HUES6 (cell line): Measurements from ENCODE around the gene FBXO17.
"Not testable (repeated sequence)": the region's sequence is repeated elsewhere in the genome, so short reads cannot be mapped to it uniquely, and the experiment has no call there.

Experiments used
- H3K27ac ChIP-seq: 2 replicates; pipeline ENCODE4 v1.7.0; 2013; ENCODE audit warnings: low read depth, mild to moderate bottlenecking, low read length, inconsistent platforms
- H3K27me3 ChIP-seq: 2 replicates; pipeline ENCODE4 v1.6.1; 2013; ENCODE audit warnings: low read length; ENCODE audit not compliant: control insufficient read depth, insufficient read depth
- H3K36me3 ChIP-seq: 2 replicates; pipeline ENCODE4 v1.6.1; 2013; ENCODE audit warnings: low read length; ENCODE audit not compliant: control insufficient read depth, insufficient read depth
- H3K4me1 ChIP-seq: 2 replicates; pipeline ENCODE4 v1.6.1; 2013; ENCODE audit warnings: low read length; ENCODE audit not compliant: control insufficient read depth, insufficient read depth
- H3K4me3 ChIP-seq: 2 replicates; pipeline ENCODE4 v1.5.1; 2013; ENCODE audit warnings: low read depth, low read length
- H3K9ac ChIP-seq: one replicate; pipeline ENCODE4 v1.6.1; 2013; ENCODE audit warnings: mild to moderate bottlenecking, low read length
- H3K9me3 ChIP-seq: 2 replicates; pipeline ENCODE4 v1.6.1; 2013; ENCODE audit warnings: low read depth, low read length; ENCODE audit not compliant: control insufficient read depth, insufficient read depth

Gene FBXO17

GRCh38 chr19:38979812-38980211 is 4.3 kb upstream of the FBXO17 start:
- H3K4me3 ChIP-seq = no peak overlapping the region
- H3K27me3 ChIP-seq = no peaks in the 10 kb centered on the region
- H3K4me1 ChIP-seq = peaks cover 8% of the 10 kb centered on the region; the same call in 1 of the 2 replicates
- no peak overlapping the region for H3K27ac ChIP-seq
- H3K9ac ChIP-seq = no peak overlapping the region
- H3K9me3 ChIP-seq = peaks cover 15% of the 10 kb centered on the region
- no peaks in the 10 kb centered on the region for H3K36me3 ChIP-seq

GRCh38 chr19:38978326-38978689 is 2.8 kb upstream of the FBXO17 start:
- H3K9me3 ChIP-seq = peaks cover 15% of the 10 kb centered on the region
- H3K4me1 ChIP-seq = peaks cover 12% of the 10 kb centered on the region
- no peak overlapping the region for H3K27ac ChIP-seq
- H3K36me3 ChIP-seq = no peaks in the 10 kb centered on the region
- H3K27me3 ChIP-seq = no peaks in the 10 kb centered on the region
- H3K9ac ChIP-seq = no peak overlapping the region
- no peak overlapping the region for H3K4me3 ChIP-seq

GRCh38 chr19:38977445-38978325 is 2.1 kb upstream of the FBXO17 start:
- H3K27me3 ChIP-seq = no peaks in the 10 kb centered on the region
- no peaks in the 10 kb centered on the region for H3K36me3 ChIP-seq
- no peak overlapping the region for H3K4me3 ChIP-seq
- no peak overlapping the region for H3K27ac ChIP-seq
- H3K9me3 ChIP-seq = peaks cover 15% of the 10 kb centered on the region
- H3K9ac ChIP-seq = no peak overlapping the region
- peaks cover 12% of the 10 kb centered on the region for H3K4me1 ChIP-seq

- peaks cover 2% of the 10 kb centered on the region; the same call in 1 of the 2 replicates for H3K36me3 ChIP-seq
- H3K4me3 ChIP-seq = peak overlapping the region; percentile 69
- peak overlapping the region; percentile 52 for H3K9ac ChIP-seq
- peak overlapping the region; percentile 20; the same call in 1 of the 2 replicates for H3K27ac ChIP-seq
- peaks cover 12% of the 10 kb centered on the region for H3K4me1 ChIP-seq
- H3K9me3 ChIP-seq = peaks cover 10% of the 10 kb centered on the region
- no peaks in the 10 kb centered on the region for H3K27me3 ChIP-seq
Measured at GRCh38 chr19:38975861-38976271, 324 bp upstream of the FBXO17 start.

GRCh38 chr19:38974624-38975213 is 823 bp downstream of the FBXO17 start:
- H3K4me3 ChIP-seq = peak overlapping the region; percentile 69
- no peaks in the 10 kb centered on the region for H3K27me3 ChIP-seq
- peaks cover 12% of the 10 kb centered on the region for H3K4me1 ChIP-seq
- H3K9me3 ChIP-seq = peaks cover 1% of the 10 kb centered on the region
- peaks cover 2% of the 10 kb centered on the region; the same call in 1 of the 2 replicates for H3K36me3 ChIP-seq
- peak overlapping the region; percentile 86 for H3K9ac ChIP-seq
- peak overlapping the region; percentile 64; the same call in 1 of the 2 replicates for H3K27ac ChIP-seq

GRCh38 chr19:38971672-38972071 is 3.9 kb downstream of the FBXO17 start:
- no peak overlapping the region for H3K9ac ChIP-seq
- no peak overlapping the region for H3K4me3 ChIP-seq
- no peak overlapping the region for H3K27ac ChIP-seq
- no peaks in the 10 kb centered on the region for H3K27me3 ChIP-seq
- peaks cover 8% of the 10 kb centered on the region for H3K36me3 ChIP-seq
- H3K4me1 ChIP-seq = peaks cover 10% of the 10 kb centered on the region
- H3K9me3 ChIP-seq = no peaks in the 10 kb centered on the region

GRCh38 chr19:38970664-38971532 is 4.6 kb downstream of the FBXO17 start:
- Histone ChIP-seq H3K9ac (no peak overlapping the region), H3K9me3 (no peaks in the 10 kb centered on the region), H3K27ac (no peak overlapping the region), H3K4me1 (peaks cover 5% of the 10 kb centered on the region), H3K36me3 (peaks cover 12% of the 10 kb centered on the region), H3K4me3 (no peak overlapping the region), H3K27me3 (no peaks in the 10 kb centered on the region)

GRCh38 chr19:38966149-38966548 is 9.4 kb downstream of the FBXO17 start:
- peaks cover 18% of the 10 kb centered on the region for H3K36me3 ChIP-seq
- H3K4me3 ChIP-seq = not testable (repeated sequence)

GRCh38 chr19:38964738-38965137 is 10.8 kb downstream of the FBXO17 start:
- Histone ChIP-seq H3K4me1 (peaks cover 3% of the 10 kb centered on the region), H3K9ac (no peak overlapping the region)

More at GRCh38 chr19:38966149-38966548, 9.4 kb downstream of the FBXO17 start:
- H3K9ac ChIP-seq, H3K9me3 ChIP-seq, H3K4me1 ChIP-seq, H3K27me3 ChIP-seq, H3K27ac ChIP-seq: not testable (repeated sequence)

GRCh38 chr19:38959618-38960017 is 15.9 kb downstream of the FBXO17 start:
- Histone ChIP-seq H3K36me3 (peaks cover 14% of the 10 kb centered on the region; the same call in 1 of the 2 replicates), H3K9ac (no peak overlapping the region), H3K27ac (no peak overlapping the region), H3K4me3 (no peak overlapping the region), H3K27me3 (no peaks in the 10 kb centered on the region), H3K9me3 (peaks cover 7% of the 10 kb centered on the region; the same call in 1 of the 2 replicates), H3K4me1 (peaks cover 3% of the 10 kb centered on the region)

More at GRCh38 chr19:38964738-38965137, 10.8 kb downstream of the FBXO17 start:
- H3K4me3 ChIP-seq = no peak overlapping the region
- H3K9me3 ChIP-seq = no peaks in the 10 kb centered on the region
- no peak overlapping the region for H3K27ac ChIP-seq
- peaks cover 18% of the 10 kb centered on the region for H3K36me3 ChIP-seq
- H3K27me3 ChIP-seq = no peaks in the 10 kb centered on the region
